ENCODE measurements around the gene PSMC4.

The PSMC4 gene

DNA sequence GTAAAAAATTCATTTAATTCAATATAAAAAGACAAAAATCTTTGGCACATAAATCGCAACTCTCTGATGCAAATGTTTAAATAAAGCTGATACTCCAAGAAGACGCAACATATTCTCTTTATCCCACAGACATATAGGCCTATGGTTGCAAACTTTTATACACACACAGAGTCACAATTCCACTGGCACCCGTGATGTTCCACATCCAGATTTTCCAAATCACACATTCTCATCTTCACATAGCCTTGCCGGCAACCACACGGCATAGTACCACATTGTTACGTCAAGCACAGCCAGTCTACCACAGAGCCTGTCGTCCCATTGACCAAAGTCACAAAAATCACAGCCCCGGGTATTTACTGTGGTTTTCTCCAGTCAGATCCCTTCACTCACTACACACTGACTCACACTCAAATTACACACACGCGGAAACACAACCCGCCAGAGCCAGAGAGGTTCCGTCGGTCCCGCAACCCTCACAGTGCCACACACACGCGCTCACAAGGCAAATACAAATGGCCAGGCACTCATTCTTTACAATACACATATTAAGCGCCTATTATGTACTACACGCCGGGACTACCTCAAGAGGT, 25.3 kb downstream of the PSMC4 start:
- DNase-seq (ENCODE audit: low read depth): peak; percentile 26

GRCh38 chr19:39996811-39997637, 26.1 kb downstream of the PSMC4 start, which contains the start of gene ZNF546:
TSS of gene ZNF546 (plus strand) at chr19:39997060. CDS start at chr19:39998327, 1,267 bp downstream.
- DNase-seq (ENCODE audit: low read depth): peak; percentile 86
- H3K4me3 ChIP-seq (ENCODE audit: low read depth, low read length): peak within 1 kb of the TSS; percentile 79
- TF ChIP-seq CTCF (IDR thresholded peaks at IDR 0.05; ENCODE audit: low read depth, low read length, missing control alignments): no peak

More for the DNA sequence above, 25.3 kb downstream of the PSMC4 start:
- no peak for TF ChIP-seq CTCF (IDR thresholded peaks at IDR 0.05; ENCODE audit: low read depth, low read length, missing control alignments)
- peak overlapping the region; percentile 79 for H3K4me3 ChIP-seq (ENCODE audit: low read depth, low read length)

DNA sequence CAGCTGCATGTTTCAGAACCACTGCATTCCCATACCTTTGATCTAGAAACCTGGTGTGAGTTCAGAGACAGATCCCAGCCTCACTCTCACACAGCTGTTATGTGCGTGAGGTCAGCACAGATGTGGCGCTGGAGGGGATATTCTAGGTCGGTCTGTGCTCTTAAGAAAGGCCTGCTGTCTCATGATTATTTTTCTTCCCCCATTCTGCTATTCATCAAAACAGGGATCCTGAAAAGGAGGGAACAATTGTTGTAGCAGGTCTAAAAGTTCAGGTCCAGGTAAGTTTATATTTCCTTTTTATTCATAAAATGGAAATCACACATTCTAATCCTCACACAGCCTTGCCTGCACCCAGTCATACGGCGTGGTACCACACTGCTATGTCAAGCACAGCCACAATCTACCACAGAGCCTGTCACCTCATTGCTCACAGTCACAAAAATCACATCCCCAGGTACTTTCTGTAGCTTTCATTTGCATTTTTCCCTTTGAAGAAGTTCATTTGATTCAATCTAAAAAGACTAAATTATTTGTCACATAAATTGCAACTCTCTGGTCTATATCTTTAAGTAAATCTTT, 26.8 kb downstream of the PSMC4 start:
- peak overlapping the region; percentile 79 for H3K4me3 ChIP-seq (ENCODE audit: low read depth, low read length)
- no peak for TF ChIP-seq CTCF (IDR thresholded peaks at IDR 0.05; ENCODE audit: low read depth, low read length, missing control alignments)
- DNase-seq (ENCODE audit: low read depth): no peak

DNA sequence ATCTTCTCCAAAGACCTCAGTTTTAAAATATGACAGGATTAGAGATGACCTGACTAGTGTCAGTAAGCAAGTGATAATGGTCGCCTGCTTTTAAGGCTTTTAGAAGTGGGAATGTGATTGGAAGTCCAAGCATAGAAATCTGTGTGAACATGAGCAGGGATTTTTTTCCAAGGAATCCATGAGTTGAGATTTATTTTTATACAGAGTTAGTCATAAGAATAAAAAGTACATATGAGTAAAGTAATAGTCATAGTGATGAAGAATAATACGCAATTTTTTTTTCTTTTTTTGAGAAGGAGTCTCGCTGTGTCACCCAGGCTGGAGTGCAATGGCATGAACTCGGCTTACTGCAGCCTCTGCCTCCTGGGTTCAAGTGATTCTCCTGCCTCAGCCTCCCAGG, 27.5 kb downstream of the PSMC4 start:
- no peak overlapping the region for H3K4me3 ChIP-seq (ENCODE audit: low read depth, low read length)

DNA sequence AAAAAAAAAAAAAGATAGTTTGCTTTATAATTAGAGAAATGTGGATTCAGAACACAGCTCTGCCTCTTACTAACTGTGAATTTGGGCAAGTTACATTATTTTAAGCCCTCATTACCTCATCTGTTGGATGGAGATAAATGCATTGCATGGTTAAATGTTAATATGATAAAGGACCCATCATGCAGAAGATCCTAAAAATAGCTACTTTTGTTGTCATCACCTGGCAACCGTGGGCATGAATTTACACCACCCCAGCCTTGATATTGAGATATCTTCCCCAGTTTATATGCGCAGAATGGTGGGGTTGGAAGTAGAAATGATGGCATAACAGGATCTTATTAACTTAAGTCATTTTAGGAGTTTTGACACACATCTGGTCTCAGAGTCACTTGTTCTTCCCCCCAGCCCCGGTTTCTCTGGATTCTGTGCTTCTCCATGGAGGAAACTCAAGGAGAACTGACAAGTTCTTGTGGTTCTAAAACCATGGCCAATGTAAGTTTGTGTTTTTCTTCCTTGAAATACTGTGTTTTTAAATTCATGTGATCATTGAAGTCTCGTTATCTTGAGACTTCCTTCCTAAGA, 34.8 kb downstream of the PSMC4 start:
- DNase-seq (ENCODE audit: low read depth): no peak
- no peak for TF ChIP-seq CTCF (IDR thresholded peaks at IDR 0.05; ENCODE audit: low read depth, low read length, missing control alignments)
- H3K4me3 ChIP-seq (ENCODE audit: low read depth, low read length): no peak overlapping the region

More for the DNA sequence above, 27.5 kb downstream of the PSMC4 start:
- no peak for DNase-seq (ENCODE audit: low read depth)
- TF ChIP-seq CTCF (IDR thresholded peaks at IDR 0.05; ENCODE audit: low read depth, low read length, missing control alignments): no peak

GRCh38 chr19:40006273-40006691, 35.3 kb downstream of the PSMC4 start:
- H3K4me3 ChIP-seq (ENCODE audit: low read depth, low read length): no peak overlapping the region
- no peak for DNase-seq (ENCODE audit: low read depth)
- no peak for TF ChIP-seq CTCF (IDR thresholded peaks at IDR 0.05; ENCODE audit: low read depth, low read length, missing control alignments)

All from GM12864 (cell line).